GM19035 (cell line): Measurements from ENCODE around the gene ARMC6.
A peak's percentile ranks its signal among the peaks of the same experiment; 100 is the strongest.

Experiments used
- ATAC-seq: cut with Tn5 transposase; IDR thresholded peaks from one replicate; pipeline ENCODE4 v1.9.1; 2021; ENCODE audit not compliant: unreplicated experiment

The ARMC6 gene

GRCh38 chr19:19033426-19034203, at the start of gene ARMC6, which contains the start of gene SUGP2:
TSS of gene ARMC6 (plus strand) at chr19:19033603. CDS start at chr19:19034210, 607 bp downstream.
TSS of gene SUGP2 (minus strand) at chr19:19033517. CDS start at chr19:19031071, 2,446 bp downstream.
- ATAC-seq, result peak; percentile 82

- no peak for ATAC-seq
Observed at GRCh38 chr19:18984251-18984650, 49.2 kb upstream of the ARMC6 start.

- ATAC-seq, result no peak
Observed at GRCh38 chr19:18985257-18985656, 48.1 kb upstream of the ARMC6 start.

- ATAC-seq, result no peak
Observed at GRCh38 chr19:18987456-18987855, 45.9 kb upstream of the ARMC6 start.

GRCh38 chr19:18989316-18989715, 44.1 kb upstream of the ARMC6 start:
- ATAC-seq, result no peak

DNA sequence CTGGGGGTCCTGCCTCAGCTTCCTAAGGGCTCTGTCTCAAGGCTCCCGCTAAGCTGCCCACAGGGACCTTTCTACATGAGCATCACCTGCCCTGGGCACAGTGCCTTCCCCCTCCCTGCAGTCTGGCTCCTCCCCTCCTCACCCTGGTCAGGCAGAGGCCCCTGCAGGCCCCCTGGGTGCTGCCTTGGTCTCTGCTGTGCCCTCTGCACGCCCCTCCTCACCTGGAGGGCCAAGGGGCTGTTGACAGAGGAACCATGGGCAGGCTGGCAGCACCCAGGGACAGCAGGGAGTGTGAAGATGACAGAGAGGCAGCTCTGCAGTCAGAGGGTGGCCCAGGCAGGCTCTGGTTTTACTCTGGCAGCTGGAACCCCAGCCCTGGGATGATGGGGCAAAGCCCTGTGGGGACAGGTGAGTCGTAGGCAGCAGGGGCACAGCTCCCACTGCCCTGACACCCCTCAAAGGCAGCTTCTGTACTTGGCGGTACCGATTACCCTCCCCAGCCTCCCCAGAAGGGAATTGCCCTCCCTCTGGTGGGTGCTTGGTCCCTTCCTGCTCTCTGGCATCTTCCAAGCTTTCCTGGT, 43.2 kb upstream of the ARMC6 start:
- ATAC-seq, result no peak

- no peak for ATAC-seq
Observed at GRCh38 chr19:18991006-18991405, 42.4 kb upstream of the ARMC6 start.

GRCh38 chr19:18991468-18991867, 41.9 kb upstream of the ARMC6 start:
- no peak for ATAC-seq

GRCh38 chr19:18992696-18993095, 40.7 kb upstream of the ARMC6 start:
- ATAC-seq, result no peak

GRCh38 chr19:18993115-18993514, 40.3 kb upstream of the ARMC6 start:
- ATAC-seq, result no peak

DNA sequence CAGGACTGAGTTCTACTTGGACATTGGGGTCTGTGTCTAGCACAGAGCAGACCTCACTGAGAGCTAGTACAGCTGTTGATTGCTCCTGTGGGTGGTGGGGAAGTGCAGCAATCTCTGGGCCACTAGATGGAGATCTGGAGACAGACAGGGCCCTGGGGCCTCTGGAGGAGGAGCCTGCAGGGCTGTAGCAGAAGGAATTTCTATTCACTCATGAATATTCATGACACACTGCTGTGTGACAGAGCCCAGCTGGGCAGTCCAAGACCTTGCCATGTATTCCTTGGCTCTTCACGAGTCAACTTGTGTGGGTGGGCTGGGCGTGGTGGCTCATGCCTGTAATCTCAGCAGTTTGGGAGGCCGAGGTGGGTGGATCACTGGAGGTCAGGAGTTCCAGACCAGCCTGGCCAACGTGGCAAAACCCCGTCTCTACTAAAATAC, 37.6 kb upstream of the ARMC6 start:
- ATAC-seq, result no peak

- ATAC-seq, result no peak
Observed at GRCh38 chr19:18996351-18996750, 37.1 kb upstream of the ARMC6 start.

GRCh38 chr19:18996796-18997394, 36.5 kb upstream of the ARMC6 start:
- no peak for ATAC-seq

GRCh38 chr19:18998276-18998675, 35.1 kb upstream of the ARMC6 start:
- ATAC-seq, result no peak

- ATAC-seq, result no peak
Observed at GRCh38 chr19:18999016-18999758, 34.2 kb upstream of the ARMC6 start.

- no peak for ATAC-seq
Observed at GRCh38 chr19:18999896-19000620, 33.3 kb upstream of the ARMC6 start.

DNA sequence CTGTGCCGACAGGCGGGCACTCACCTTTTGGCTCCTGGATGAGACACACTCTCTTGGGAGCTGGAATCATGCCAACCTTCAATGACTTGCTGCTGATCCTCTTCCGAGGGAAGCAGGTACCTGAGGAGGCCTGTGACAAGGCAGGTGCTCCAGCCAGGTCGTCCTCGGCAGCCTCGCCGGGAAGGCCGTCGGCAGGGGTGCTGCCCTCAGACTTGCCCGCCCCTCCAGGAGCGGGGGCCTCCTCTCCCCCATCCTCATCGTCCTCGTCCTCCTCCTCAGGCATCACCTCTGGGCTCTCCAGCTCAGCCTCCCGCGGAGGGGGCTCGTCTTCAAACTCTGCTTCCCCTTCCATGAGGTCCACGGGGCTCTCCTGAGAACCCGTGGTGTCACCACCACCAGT, 29.3 kb upstream of the ARMC6 start:
- ATAC-seq, result no peak

- no peak for ATAC-seq
Observed at GRCh38 chr19:19006213-19006612, 27.2 kb upstream of the ARMC6 start.

GRCh38 chr19:19009951-19010350, 23.5 kb upstream of the ARMC6 start:
- ATAC-seq, result no peak

DNA sequence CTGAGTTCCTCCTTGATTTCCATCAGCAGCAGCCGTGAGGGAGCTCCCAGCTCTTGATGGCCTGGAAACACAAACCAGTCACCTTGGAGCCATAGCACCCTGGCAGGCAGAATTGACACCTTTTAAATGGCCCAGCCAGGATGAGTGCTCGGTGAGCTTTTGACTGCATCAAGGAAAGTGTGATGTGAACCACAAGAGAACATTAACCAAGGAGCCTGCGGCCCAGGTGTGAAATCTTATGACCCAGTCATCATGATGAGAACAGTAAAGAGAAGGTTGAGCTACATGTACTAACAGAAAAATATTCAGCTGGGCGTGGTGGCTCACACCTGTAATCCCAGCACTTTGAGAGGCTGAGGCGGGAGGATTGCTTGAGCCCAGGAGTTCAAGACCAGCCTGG, 22.9 kb upstream of the ARMC6 start:
- no peak for ATAC-seq

GRCh38 chr19:19021115-19021514, 12.3 kb upstream of the ARMC6 start:
- ATAC-seq, result no peak
